GM18868 (cell line): Measurements from ENCODE around the gene ERGIC3.

Experiments used
- ATAC-seq: cut with Tn5 transposase; IDR thresholded peaks from one replicate; pipeline ENCODE4 v1.9.1; 2021; ENCODE audit warnings: mild to moderate bottlenecking, moderate library complexity; ENCODE audit not compliant: unreplicated experiment

ERGIC3 gene

DNA sequence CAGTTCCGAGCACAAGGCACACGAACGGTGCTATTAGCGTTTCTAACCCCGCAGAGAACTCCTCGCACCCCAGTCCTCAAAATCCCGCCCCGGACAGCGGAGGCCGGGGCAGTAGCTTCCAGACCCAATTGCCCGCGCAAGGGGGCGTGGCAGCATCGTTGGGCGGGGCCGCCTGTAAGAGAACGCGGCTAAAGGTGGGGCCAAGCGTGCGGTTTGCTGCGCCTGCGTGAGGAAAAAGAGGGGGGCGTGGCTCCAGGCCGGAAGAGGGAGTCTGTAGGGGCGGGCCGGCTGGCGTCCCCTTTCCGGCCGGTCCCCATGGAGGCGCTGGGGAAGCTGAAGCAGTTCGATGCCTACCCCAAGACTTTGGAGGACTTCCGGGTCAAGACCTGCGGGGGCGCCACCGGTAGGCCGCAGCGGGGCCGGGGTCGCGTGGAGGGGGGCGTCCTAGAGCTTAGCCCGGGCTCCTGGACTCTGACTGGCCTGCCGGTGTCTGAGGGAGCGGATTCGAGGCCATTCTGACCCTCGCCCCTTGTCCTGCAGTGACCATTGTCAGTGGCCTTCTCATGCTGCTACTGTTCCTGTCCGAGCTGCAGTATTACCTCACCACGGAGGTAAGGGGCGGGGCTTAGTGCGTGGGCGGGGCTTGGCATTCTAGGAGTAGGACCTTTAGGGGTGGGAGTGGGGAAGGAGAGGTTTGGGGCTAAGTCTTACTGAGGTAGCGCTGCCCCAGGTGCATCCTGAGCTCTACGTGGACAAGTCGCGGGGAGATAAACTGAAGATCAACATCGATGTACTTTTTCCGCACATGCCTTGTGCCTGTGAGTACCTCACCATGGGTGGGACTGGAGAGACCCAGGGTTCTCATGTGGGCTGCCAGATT is at the start of gene ERGIC3:
ERGIC3 (plus strand) TSS at position 296 of the 880 bp plus-strand sequence; CDS start at position 316, 20 bp downstream.
- peak; percentile 95 for ATAC-seq

DNA sequence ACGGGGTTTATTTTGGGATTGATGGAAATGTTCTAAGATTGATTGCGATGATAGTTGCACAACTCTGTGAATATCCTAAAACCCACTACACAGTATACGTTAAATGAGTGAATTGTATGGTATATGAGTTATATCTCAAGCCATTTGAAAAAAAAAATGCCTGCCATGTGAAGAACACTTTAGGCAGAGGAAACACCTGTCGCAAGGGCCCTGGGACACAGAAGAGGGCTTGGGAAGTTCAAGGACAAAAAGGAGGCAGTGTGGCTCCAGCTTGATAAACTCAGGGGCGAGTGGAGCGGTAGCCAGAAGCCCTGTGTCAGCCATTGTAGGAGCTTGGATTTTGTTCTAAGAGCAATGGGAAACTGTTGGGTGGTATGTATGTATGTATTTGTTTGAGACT is 49.5 kb upstream of the ERGIC3 start:
- ATAC-seq = no peak

DNA sequence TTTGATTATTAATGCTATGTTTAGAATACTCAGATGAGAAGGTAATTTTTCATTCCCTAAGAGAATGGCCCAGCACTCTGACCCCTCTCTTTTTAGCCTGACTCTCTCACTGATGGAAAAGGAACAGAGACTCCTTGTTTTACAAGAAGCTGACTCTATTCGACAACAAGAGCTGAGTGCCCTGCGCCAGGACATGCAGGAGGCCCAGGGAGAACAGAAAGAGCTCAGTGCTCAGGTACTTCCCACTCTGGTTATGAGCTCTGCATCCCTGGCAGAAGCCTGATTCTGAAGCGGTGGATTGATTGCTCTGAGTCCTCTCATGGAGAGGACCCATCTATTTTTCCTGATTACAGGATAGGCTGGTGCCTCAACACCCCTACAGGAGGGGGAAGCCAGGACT is 45.4 kb upstream of the ERGIC3 start:
- no peak for ATAC-seq

DNA sequence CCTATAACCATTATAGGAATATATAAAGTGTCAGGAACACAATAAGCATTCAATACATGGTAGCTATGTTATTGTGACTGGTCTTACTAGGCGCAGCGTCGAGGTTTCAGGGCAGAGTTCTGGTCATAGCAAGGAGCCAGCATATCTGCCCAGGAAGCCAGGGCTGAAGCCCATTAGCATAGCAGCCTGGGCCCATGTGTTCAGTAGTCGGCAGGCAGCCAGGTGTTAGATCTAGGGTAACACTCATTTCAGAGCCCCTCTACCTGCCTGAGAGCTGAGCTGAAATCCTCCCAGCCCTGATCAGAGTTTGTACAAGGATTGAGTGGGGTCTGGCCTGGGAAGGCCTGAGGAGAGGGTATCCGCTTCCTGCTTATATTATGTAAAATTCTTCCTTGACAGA is 44.6 kb upstream of the ERGIC3 start:
- ATAC-seq = no peak

DNA sequence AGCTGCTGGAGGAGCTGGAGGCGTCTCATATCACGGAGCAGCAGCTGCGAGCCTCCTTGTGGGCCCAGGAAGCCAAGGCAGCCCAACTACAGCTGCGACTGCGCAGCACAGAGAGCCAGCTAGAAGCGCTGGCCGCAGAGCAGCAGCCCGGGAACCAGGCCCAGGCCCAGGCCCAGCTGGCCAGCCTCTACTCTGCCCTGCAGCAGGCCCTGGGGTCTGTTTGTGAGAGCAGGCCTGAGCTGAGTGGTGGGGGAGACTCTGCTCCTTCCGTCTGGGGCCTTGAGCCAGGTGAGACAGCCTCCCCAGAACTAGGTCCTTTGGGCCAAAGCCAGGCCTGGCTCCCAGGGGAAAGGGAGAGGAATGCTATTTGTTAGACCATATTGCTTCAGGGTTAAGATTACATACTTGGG is 44.1 kb upstream of the ERGIC3 start:
- no peak for ATAC-seq

DNA sequence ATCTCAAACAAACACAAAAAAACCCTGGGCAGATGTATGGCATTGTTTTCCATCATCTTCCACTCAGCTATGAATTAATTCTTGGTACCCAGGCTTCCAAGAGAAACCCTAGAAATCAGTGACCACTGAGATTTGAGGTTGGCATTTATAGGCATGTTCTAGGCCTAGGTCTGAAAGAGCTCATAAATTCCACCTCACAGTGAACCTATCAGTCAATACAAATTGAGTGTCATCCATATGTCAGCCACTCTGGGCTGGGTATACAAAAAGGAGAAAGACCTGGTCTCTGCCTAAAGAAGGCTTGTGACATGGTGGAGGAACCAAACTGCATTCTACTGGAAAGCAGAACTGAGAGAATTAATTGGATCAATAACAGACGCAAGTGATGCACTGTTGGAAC is 42.6 kb upstream of the ERGIC3 start:
- ATAC-seq = no peak

DNA sequence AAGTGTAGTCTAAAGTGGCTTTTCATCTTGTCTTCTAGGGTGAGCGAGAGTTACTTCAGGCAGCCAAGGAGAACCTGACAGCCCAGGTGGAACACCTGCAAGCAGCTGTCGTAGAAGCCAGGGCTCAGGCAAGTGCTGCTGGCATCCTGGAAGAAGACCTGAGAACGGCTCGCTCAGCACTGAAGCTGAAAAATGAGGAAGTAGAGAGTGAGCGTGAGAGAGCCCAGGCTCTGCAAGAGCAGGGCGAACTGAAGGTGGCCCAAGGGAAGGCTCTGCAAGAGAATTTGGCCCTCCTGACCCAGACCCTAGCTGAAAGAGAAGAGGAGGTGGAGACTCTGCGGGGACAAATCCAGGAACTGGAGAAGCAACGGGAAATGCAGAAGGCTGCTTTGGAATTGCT is 39.5 kb upstream of the ERGIC3 start:
- peak; percentile 67 for ATAC-seq

DNA sequence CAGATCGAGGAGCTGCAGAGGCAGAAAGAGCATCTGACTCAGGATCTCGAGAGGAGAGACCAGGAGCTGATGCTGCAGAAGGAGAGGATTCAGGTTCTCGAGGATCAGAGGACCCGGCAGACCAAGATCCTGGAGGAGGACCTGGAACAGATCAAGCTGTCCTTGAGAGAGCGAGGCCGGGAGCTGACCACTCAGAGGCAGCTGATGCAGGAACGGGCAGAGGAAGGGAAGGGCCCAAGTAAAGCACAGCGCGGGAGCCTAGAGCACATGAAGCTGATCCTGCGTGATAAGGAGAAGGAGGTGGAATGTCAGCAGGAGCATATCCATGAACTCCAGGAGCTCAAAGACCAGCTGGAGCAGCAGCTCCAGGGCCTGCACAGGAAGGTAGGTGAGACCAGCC is 38.6 kb upstream of the ERGIC3 start:
- no peak for ATAC-seq

DNA sequence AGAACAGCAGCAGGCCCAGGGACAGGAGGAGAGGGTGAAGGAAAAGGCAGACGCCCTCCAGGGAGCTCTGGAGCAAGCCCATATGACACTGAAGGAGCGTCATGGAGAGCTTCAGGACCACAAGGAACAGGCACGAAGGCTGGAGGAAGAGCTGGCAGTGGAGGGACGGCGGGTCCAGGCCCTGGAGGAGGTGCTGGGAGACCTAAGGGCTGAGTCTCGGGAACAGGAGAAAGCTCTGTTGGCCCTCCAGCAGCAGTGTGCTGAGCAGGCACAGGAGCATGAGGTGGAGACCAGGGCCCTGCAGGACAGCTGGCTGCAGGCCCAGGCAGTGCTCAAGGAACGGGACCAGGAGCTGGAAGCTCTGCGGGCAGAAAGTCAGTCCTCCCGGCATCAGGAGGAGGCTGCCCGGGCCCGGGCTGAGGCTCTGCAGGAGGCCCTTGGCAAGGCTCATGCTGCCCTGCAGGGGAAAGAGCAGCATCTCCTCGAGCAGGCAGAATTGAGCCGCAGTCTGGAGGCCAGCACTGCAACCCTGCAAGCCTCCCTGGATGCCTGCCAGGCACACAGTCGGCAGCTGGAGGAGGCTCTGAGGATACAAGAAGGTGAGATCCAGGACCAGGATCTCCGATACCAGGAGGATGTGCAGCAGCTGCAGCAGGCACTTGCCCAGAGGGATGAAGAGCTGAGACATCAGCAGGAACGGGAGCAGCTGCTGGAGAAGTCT is 37.9 kb upstream of the ERGIC3 start:
- ATAC-seq = no peak

DNA sequence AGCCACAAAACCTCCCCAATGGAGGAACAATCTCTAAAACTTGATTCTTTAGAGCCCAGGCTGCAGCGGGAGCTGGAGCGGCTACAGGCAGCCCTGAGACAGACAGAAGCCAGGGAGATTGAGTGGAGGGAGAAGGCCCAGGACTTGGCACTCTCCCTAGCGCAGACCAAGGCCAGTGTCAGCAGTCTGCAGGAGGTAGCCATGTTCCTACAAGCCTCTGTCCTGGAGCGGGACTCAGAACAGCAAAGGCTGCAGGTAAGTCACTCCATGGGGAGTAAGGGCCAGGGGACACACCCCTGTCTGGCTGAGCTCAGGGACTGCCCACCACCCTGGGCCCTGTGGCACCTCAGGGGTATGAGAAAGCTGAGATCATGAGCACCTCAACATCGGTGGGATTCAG is 37.1 kb upstream of the ERGIC3 start:
- no peak for ATAC-seq

DNA sequence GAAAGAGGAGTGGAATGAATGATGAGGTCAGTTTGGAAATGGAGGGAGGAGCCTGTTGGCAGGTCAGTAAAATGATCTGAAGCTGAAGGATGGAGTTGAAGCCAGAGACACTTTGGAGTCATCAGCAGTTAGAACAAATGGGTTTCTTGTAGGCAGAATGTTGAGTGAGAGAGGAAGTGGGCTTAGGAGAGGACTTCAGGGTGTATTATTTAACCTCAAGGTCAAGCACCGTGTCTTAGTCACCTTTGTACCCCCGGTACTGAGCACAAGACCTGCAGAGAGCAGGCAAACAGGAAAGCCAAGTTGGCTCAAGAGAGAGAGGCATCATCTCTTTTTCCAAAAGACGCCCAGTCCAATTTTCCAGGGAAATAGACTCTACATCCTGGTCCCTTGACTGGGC is 35.7 kb upstream of the ERGIC3 start:
- no peak for ATAC-seq

DNA sequence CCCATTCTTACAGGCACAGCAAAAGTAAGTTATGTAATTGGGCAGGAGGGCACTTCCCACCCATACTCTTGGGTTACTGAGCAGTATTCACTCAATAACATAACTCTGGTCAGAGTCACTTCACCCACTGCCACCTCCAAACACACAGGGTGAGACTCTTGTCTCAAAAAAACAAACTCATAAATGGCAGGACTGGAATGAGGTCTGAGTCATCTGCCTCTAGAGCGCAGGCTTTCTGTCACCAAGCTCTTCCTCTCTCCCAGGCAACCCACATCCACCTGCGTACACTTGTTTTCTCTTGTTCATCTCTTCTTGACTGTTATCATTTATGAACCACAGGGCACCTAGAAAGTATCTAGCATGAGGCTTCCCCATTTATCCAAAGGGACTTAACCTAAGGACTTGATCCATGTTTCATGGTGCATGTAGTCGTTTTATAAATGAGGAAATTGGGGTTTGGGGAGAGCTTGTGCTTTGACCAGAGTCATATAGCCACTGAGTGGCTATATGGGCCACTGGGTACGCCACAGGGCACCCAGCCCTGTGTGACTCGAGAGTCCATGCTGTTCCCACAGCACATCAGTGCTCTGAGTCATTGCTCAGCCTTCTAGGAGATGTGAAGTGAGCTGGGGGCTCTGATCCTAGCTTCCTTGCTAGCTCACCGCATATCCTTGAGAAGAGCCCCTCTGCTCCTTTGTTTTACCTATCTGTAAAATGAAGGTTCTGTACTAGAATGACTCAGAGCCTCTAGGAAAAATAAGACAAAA is 34.8 kb upstream of the ERGIC3 start:
- ATAC-seq = no peak

DNA sequence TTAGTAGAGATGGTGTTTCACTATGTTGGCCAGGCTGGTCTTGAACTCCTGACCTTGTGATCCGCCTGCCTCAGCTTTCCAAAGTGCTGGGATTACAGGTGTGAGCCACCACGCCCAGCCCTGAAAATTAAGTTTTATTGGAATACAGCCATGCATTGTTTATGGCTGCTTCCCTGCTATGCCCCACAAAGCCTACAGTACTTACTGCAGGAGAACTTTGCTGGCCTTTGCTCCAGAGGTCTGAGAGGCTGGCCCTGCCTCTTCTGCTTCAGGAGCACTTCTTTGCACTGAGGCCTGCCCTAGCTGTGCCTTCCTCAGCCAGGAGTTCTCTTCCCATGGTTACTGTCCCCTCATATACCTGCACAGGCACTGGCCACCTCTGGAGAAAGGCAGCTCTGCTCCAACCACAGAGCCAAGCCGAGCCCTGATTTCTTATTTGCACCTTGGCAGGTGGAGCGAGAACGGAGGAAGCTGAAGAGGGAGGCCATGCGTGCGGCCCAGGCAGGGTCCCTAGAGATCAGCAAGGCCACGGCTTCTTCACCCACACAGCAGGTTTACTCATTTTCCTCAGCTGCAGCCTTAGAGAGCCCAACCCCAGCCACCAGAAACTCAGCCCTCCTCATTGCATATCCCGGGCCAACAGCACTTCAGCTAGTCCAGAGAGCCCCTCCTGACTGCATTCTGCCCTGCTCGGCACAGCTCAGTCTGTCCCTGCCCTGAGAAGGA is 33.2 kb upstream of the ERGIC3 start:
- ATAC-seq = no peak

DNA sequence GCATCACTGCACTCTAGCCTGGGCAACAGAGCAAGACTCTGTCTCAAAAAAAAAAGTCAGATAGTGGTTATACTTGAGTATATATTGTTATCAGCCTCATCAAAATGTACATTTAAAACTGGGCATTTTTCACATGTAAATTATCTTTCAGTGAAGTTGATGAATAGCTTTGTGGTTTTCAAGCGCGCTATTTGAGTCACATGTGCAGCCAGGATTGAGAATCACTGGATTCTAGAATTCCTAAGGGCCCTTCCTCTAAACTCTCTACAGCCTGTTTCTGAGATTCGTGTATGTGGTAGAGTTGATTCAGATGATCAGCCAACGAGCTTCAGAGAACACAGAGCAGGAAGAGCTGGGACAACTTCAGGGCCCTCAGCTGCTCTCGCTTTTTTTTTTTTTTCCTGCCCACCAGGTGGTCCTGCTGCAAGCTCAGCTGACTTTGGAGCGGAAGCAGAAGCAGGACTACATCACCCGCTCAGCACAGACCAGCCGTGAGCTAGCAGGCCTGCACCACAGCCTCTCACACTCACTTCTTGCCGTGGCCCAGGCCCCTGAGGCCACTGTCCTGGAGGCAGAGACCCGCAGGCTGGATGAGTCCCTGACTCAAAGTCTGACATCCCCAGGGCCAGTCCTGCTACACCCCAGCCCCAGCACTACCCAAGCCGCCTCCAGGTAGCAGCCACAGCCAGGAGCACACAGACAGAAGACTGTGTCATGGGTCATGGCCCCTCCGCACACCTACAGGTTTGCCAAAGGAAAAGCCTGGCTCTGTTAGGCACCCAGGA is 30.7 kb upstream of the ERGIC3 start:
- ATAC-seq = no peak

DNA sequence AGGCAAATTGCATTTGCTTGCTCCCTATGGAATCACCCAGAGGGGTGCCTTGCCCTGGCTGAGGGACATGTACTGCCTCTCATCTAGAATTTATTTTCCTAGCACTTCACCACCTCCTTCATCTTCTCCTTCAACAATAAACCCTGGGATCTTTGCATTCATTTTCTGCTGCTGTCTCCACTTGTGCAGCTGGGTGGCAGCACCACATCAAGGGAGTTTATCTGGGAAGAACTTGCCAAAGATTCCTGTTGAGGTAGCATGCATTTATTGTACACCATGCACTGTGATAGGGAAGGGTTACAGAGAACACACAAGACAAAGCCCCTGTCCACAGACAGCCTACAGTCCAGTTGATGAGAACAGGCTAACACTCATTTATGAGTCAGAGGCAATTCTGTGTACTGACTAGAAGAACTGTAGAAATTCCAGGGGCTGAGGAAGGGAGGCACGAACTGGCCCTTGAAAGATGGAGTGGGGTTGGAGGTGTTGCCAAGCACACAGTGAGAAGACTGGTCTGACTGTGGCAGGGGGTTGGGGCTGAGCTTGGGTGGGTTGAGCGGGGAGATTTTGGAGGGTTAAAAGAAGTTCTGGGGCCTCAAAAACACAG is 30.0 kb upstream of the ERGIC3 start:
- no peak for ATAC-seq

DNA sequence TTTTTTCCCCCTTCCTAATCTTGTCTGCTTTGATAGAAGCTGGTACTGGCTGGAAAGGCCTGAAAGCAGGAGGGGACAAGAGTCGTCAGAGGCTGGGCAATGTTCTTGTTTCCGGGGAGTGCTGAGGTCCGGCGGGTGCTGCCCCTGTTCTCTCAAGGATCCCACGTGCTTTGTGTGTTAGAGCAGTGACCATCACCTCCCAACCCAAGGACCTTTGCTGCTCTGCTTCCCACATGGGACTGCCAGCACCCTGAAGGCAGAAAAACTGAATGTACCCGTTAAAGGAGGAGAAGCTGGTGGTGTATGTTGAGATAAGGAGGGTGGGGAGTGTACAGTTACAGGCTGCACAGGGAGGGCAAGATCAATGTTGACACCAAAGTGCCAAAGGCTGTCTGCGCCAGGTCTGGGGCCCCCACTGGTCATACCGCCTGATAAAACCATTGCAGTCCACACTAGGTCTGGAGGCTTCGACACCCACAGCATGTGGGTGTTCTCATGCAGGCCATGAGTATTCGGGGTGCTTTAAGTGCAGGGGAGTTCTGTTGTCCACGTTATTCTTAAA is 27.4 kb upstream of the ERGIC3 start:
- ATAC-seq = no peak

DNA sequence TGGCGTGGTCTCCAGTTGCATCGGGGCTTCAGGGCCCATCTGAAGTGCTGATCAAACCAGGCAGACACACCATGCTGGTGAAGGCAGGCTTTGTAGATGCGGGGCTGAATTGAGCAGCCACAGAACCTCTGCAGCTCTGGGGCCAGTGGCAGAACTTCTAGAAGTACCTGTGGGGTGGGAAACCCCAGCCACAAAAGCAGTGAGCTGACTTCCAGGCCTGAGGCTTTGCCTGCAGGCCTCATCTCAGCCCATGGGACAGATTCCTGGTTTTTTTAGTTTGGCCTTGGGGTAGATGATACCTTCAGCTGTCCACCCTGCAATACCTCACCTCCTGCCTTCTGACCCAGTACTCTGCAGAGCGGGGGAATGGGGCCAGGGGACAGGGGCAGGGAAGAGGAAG is 26.5 kb upstream of the ERGIC3 start:
- no peak for ATAC-seq

DNA sequence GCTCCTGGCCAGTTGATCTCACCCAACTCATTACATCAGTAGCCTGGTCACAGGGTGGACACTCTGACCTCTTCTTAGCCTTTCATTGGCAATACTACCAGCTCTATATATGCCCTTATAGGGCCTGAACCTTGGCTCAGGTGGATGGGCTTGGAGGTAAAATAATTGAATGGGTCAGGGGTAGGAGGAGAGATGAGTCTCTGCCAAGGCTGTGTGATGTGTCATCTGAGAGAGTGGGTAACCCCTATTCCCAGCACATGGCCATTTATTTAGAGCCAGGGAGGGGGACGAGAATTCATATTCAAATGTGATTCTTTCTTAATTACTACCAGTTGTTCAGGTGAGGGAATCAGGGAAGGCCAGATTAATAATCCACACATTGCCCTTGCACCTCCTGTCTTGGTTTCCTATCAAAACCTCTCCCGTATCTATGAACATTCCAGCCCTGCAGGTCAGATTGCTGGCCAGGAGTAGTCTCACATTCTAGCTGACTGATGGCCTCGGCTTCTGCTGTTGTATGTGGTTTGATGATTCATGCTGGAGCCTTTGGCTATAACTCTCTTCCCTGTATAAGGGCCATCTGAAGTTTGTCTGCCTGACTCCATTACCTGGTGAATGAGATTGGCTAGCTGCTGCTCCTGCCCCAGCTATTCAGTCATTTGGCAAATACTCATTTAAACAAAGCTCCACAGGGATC is 25.8 kb upstream of the ERGIC3 start:
- ATAC-seq = no peak

DNA sequence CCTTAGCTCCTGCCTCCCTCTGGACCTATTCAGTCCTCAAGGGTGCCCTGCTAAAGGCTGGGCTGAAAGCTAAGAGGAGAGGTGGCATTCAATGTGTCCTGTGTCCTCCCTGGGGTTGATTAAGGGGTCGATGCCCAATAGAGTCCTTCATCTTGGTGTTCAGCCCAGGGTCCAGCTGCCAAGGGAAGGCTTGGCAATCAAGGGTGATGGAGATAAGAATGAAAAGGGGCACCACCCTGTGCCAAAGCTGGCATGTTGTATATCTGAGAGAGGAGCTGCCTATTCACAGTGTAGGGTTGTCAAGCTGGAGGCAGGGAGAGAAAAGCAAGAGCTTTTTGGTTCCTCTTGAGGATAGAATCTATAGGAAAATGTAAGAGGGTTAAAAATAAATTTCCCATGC is 24.8 kb upstream of the ERGIC3 start:
- no peak for ATAC-seq
